Measurements from ENCODE around the gene MUC5B.

DNA sequence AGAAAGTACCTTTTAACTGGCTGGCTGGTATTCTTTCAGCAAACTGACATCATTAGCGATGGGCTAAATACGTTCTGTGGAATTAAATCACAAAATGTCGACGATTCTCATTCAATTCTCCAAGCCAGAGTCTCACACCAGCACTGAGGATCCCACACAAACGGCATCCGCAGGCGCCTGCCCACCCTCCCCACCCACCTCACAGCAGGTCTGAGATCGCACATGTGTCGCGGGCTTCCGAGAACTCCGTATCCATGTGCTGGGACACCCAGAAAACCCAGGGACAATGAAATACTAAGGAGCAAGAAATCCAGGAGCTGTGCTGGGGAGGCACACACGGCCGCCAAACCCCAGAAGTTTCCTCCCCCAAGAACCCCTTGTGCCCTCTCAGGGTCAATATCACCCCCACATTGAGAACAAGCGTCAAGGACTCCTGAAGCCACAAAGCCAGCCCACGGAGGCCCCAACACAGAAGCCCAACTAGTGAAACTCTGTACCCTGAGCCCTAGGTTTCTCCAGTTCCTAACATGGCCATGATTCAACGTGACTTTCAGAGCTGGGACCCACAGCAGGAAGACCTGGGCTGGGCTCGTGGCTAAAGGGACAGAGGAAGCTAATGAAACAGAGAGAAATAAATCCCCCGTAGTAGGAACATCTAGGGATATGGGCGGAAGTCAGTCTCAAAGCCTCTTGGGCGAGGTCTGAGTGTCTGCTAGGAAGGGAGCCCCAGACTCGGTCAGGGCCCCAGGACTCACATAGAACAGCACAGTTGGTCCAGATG, 78.5 kb downstream of the MUC5B start:
- TF ChIP-seq GATA3 (IDR thresholded peaks at IDR 0.05; ENCODE audit: low read depth, low read length) (no peak), GATA2 (IDR thresholded peaks at IDR 0.05; ENCODE audit: low read depth, low read length) (no peak)
